ENCODE data around the gene OR52I2. TPM values are rescaled to one million over a fixed set of nuclear protein-coding genes. Genes with fewer than 3 reads are reported as not detected.

The OR52I2 gene
- total RNA-seq, 4 donors from 2014 or later = not detected

- TF ChIP-seq EP300 (IDR thresholded peaks at IDR 0.05) (no peak), POLR2AphosphoS5 (IDR thresholded peaks at IDR 0.05) (no peak), CTCF (IDR thresholded peaks at IDR 0.05) (no peak), POLR2A (IDR thresholded peaks at IDR 0.05) (no peak)
- Histone ChIP-seq H3K27ac (peak overlapping the region in 1 of 4 donors; percentile 95), H3K4me3 (peak overlapping the region in 1 of 2 donors; percentile 61), H3K36me3 (peaks cover 0 to 41% of the 10 kb centered on the region in 2 donors), H3K9me3 (no peaks in the 10 kb centered on the region), H3K27me3 (no peaks in the 10 kb centered on the region), H3K4me1 (peaks cover 0 to 24% (median 8%) of the 10 kb centered on the region in 3 donors)
- ATAC-seq = no peak
- 80 to 100% methylated on average over 1 of the region's 1 CpG for WGBS, 2 donors (ENCODE audit: low coverage in 1 of 2)
These were observed 24.9 kb downstream of the OR52I2 start for GRCh38 chr11:4606231-4607015.

- TF ChIP-seq CTCF (IDR thresholded peaks at IDR 0.05) = no peak
- no peak for TF ChIP-seq POLR2AphosphoS5 (IDR thresholded peaks at IDR 0.05)
- TF ChIP-seq EP300 (IDR thresholded peaks at IDR 0.05) = no peak
- no peak for TF ChIP-seq POLR2A (IDR thresholded peaks at IDR 0.05)
- H3K4me1 ChIP-seq = peaks cover 0 to 24% (median 8%) of the 10 kb centered on the region in 3 donors
- peaks cover 0 to 34% of the 10 kb centered on the region in 2 donors for H3K36me3 ChIP-seq
- no peak for ATAC-seq
- peak overlapping the region; percentile 81 to 95 (median 90) for H3K27ac ChIP-seq
- 25 to 33% methylated on average over 5 to 6 of the region's 6 CpGs for WGBS, 2 donors (ENCODE audit: low coverage in 1 of 2)
- H3K4me3 ChIP-seq = peak overlapping the region; percentile 61
- no peaks in the 10 kb centered on the region for H3K27me3 ChIP-seq
- no peaks in the 10 kb centered on the region for H3K9me3 ChIP-seq
These were observed 25.6 kb downstream of the OR52I2 start for GRCh38 chr11:4607096-4607495.

GRCh38 chr11:4607781-4608666 is 26.5 kb downstream of the OR52I2 start, which contains the start of gene TRIM68:
Gene TRIM68 (minus strand): TSS chr11:4608231. CDS start chr11:4605504, 2,727 bp downstream.
- 0 to 50% methylated on average over 2 to 15 of the region's 43 CpGs for WGBS, 2 donors (ENCODE audit: low coverage in 1 of 2)
- Histone ChIP-seq H3K27ac (peak within 1 kb of the TSS; percentile 81 to 95 (median 90)), H3K27me3 (no peaks in the 10 kb centered on the region), H3K4me1 (peaks cover 0 to 24% (median 8%) of the 10 kb centered on the region in 3 donors), H3K9me3 (no peaks in the 10 kb centered on the region), H3K4me3 (peak within 1 kb of the TSS; percentile 61), H3K36me3 (peaks cover 0 to 25% of the 10 kb centered on the region in 2 donors)
- ATAC-seq = peak; percentile 100
- TF ChIP-seq CTCF (IDR thresholded peaks at IDR 0.05) (peak in 3 of 4 experiments; percentile 20 to 23 (median 21)), POLR2AphosphoS5 (IDR thresholded peaks at IDR 0.05) (peak; percentile 54), POLR2A (IDR thresholded peaks at IDR 0.05) (peak; percentile 63 to 65), EP300 (IDR thresholded peaks at IDR 0.05) (no peak)

GRCh38 chr11:4610258-4610935 is 28.9 kb downstream of the OR52I2 start:
- H3K9me3 ChIP-seq = no peaks in the 10 kb centered on the region
- H3K27ac ChIP-seq = peak overlapping the region in 2 of 4 donors; percentile 3 to 6
- 25 to 49% methylated on average over 2 to 3 of the region's 3 CpGs for WGBS, 2 donors (ENCODE audit: low coverage in 1 of 2)
- no peak for ATAC-seq
- H3K4me1 ChIP-seq = peaks cover 0 to 24% (median 8%) of the 10 kb centered on the region in 3 donors
- TF ChIP-seq EP300 (IDR thresholded peaks at IDR 0.05) (no peak), CTCF (IDR thresholded peaks at IDR 0.05) (no peak), POLR2A (IDR thresholded peaks at IDR 0.05) (no peak)
- H3K36me3 ChIP-seq = peaks cover 0 to under 1% of the 10 kb centered on the region in 2 donors
- no peaks in the 10 kb centered on the region for H3K27me3 ChIP-seq
- H3K4me3 ChIP-seq = peak overlapping the region in 1 of 2 donors; percentile 0
